ENCODE data around the gene PLA2G4A. TPM values are rescaled to one million over a fixed set of nuclear protein-coding genes. Genes with fewer than 3 reads are reported as not detected.

The PLA2G4A gene
- total and polyA plus RNA-seq, 2 donors (not counting 3 experiments of a cell fraction or from before 2014, with no cell fraction given): 8.2 to 13.3 TPM

- Histone ChIP-seq H3K79me2 (ENCODE audit: control insufficient read depth, insufficient read depth, low read length) (no peaks in the 10 kb centered on the region), H4K20me1 (replicated peaks; ENCODE audit: control insufficient read depth, extremely low read depth, insufficient read depth, low read length) (no peaks in the 10 kb centered on the region), H3K27me3 (ENCODE audit: control insufficient read depth in 2 of 2, insufficient read depth in 2 of 2, low read length in 2 of 2) (no peaks in the 10 kb centered on the region), H3K9me1 (replicated peaks; ENCODE audit: control insufficient read depth, extremely low read depth, insufficient read depth, low read length) (no peaks in the 10 kb centered on the region), H3K4me1 (ENCODE audit: control insufficient read depth, extremely low read depth, insufficient read depth, low read length) (no peaks in the 10 kb centered on the region), H3K4me2 (ENCODE audit: insufficient read depth, low read length) (no peak overlapping the region), H3K9me3 (replicated peaks; ENCODE audit: control insufficient read depth, insufficient read depth, low read length) (no peaks in the 10 kb centered on the region), H3K4me3 (replicated peaks in 1 of 3; ENCODE audit: insufficient read depth in 1 of 3, low read depth in 1 of 3, low read length in 3 of 3) (no peak overlapping the region), H3K36me3 (ENCODE audit: control insufficient read depth in 2 of 2, extremely low read depth in 1 of 2, insufficient read depth in 2 of 2, low read length in 2 of 2) (no peaks in the 10 kb centered on the region), H2AFZ (ENCODE audit: low read depth, low read length) (no peak overlapping the region), H3K9ac (replicated peaks; ENCODE audit: extremely low read depth, insufficient read depth, low read length) (no peak overlapping the region), H3K27ac (ENCODE audit: insufficient read depth, low read depth, low read length) (no peak overlapping the region)
- no peak for FAIRE-seq
- intact Hi-C loops (cut with micrococcal nuclease) (no loop called here), dilution Hi-C loops (cut with MboI; ENCODE audit: extremely low pct_ligation_motif_present, low sequenced_read_pairs) (no loop called here)
- POLR2A ChIA-PET: no interaction called here
- TF ChIP-seq MYC (IDR thresholded peaks at IDR 0.05; ENCODE audit: low read depth, low read length) (no peak), EZH2 (IDR thresholded peaks at IDR 0.05; ENCODE audit: borderline replicate concordance, low read depth, low read length, severe bottlenecking) (no peak), FOS (IDR thresholded peaks at IDR 0.05; ENCODE audit: borderline replicate concordance, insufficient read depth, low read length) (no peak), POLR2AphosphoS5 (IDR thresholded peaks at IDR 0.05; ENCODE audit: insufficient read depth, low read depth, low read length) (no peak), GATA2 (IDR thresholded peaks at IDR 0.05; ENCODE audit: insufficient read depth, insufficient read length, low read depth, low read length) (no peak), POLR2A (IDR thresholded peaks at IDR 0.05; ENCODE audit: low read depth, low read length) (no peak), MAX (IDR thresholded peaks at IDR 0.05; ENCODE audit: insufficient read depth, insufficient read length) (no peak), JUN (IDR thresholded peaks at IDR 0.05; ENCODE audit: borderline replicate concordance, insufficient read depth, insufficient read length, low read depth) (no peak), CTCF (IDR thresholded peaks at IDR 0.05; ENCODE audit: extremely low read depth in 1 of 2, insufficient read depth in 1 of 2, low read depth in 1 of 2, low read length in 2 of 2) (no peak)
- CTCF ChIA-PET: interaction anchor here (1.3 kb wide), 1 partner anchor 430 kb away, joined by 3 read pairs; the partner anchor contains the start of gene TPR
- DNase-seq (ENCODE audit: low read depth, low spot score): no peak
- BruUV-seq (replicated peaks): no TSS peak
Observed at GRCh38 chr1:186804679-186805078, 24.1 kb upstream of the PLA2G4A start.
